ENCODE measurements around the gene THSD7B.

GRCh38 chr2:137689549-137689948 is 924.2 kb downstream of the THSD7B start:
- no peak for TF ChIP-seq EZH2 (IDR thresholded peaks at IDR 0.05; ENCODE audit: low read length, unreplicated experiment)
- no peak for TF ChIP-seq CTCF (conservative IDR thresholded peaks at IDR 0.05; ENCODE audit: low read depth, low read length)
- no peak for TF ChIP-seq EZH2phosphoT487 (IDR thresholded peaks at IDR 0.05; ENCODE audit: borderline replicate concordance, low read length)

Data from PC-3 (cell line).